Natural killer cell (primary cell): Measurements from ENCODE around the gene SAFB. TPM values are rescaled to one million over a fixed set of nuclear protein-coding genes. Genes with fewer than 3 reads are reported as not detected.
A peak's percentile ranks its signal among the peaks of the same experiment; 100 is the strongest.
"Not testable (repeated sequence)": the region's sequence is repeated elsewhere in the genome, so short reads cannot be mapped to it uniquely, and the experiment has no call there.

Experiments
- ATAC-seq, 3 donors: fragments of 150-1000 bp in 2 of 3; fragments of 200-7000 bp in 1 of 3; cut with Tn5 transposase; 1 replicate in 1 of 3; 2 replicates in 2 of 3; pipeline ENCODE4 v1.10.0; 2021; ENCODE audit warnings: mild to moderate bottlenecking in 2 of 3, moderate library complexity in 2 of 3
- DNase-seq, 2 donors: peaks; one replicate each; pipeline versions ENCODE4 v3.0.0 to v3.0.0-alpha.2; 2013 to 2021; ENCODE audit warnings: mixed read lengths in 1 of 2
- H3K27ac ChIP-seq: one replicate; pipeline ENCODE4 v1.5.1; 2013; ENCODE audit warnings: mild to moderate bottlenecking, low read length
- H3K27me3 ChIP-seq: one replicate; pipeline ENCODE4 v1.6.1; 2013; ENCODE audit warnings: low read length; ENCODE audit not compliant: control insufficient read depth, insufficient read depth
- H3K36me3 ChIP-seq: one replicate; pipeline ENCODE4 v1.6.1; 2013; ENCODE audit warnings: low read length; ENCODE audit not compliant: control insufficient read depth, insufficient read depth
- H3K4me1 ChIP-seq: one replicate; pipeline ENCODE4 v1.6.1; 2013; ENCODE audit warnings: low read length; ENCODE audit not compliant: control insufficient read depth, insufficient read depth
- H3K4me3 ChIP-seq: one replicate; pipeline ENCODE4 v1.5.1; 2013; ENCODE audit warnings: low read length
- H3K9me3 ChIP-seq: one replicate; pipeline ENCODE4 v1.6.1; 2013; ENCODE audit warnings: low read length; ENCODE audit not compliant: control insufficient read depth, insufficient read depth
- H3K27ac Mint-ChIP-seq, 2 donors: one replicate each; pipeline ENCODE4 v1.8.0; 2022; ENCODE audit warnings: mild to moderate bottlenecking in 2 of 2, mixed read lengths in 2 of 2, moderate library complexity in 1 of 2
- H3K27me3 Mint-ChIP-seq, 2 donors: one replicate each; pipeline ENCODE4 v1.8.0; 2022; ENCODE audit warnings: low read depth in 2 of 2, mixed read lengths in 2 of 2
- H3K36me3 Mint-ChIP-seq: one replicate; pipeline ENCODE4 v1.8.0; 2022; ENCODE audit warnings: mixed read lengths
- H3K4me1 Mint-ChIP-seq, 2 donors: one replicate each; pipeline ENCODE4 v1.8.0; 2022; ENCODE audit warnings: mixed read lengths in 2 of 2
- H3K4me3 Mint-ChIP-seq: one replicate; pipeline ENCODE4 v1.8.0; 2022; ENCODE audit warnings: mild to moderate bottlenecking, moderate library complexity, mixed read lengths
- H3K9me3 Mint-ChIP-seq, 2 donors: one replicate each; pipeline ENCODE4 v1.8.0; 2022; ENCODE audit warnings: mixed read lengths in 2 of 2
- WGBS: methylation state at CpG from one replicate; pipeline ENCODE4 v1.1.7; 2013; ENCODE audit warnings: missing lambda C conversion rate; ENCODE audit not compliant: insufficient coverage; 5-methylcytosine and 5-hydroxymethylcytosine counted together
- intact Hi-C: fragments of 100-400 bp; cut with micrococcal nuclease; formaldehyde crosslinking; loops from one replicate; pipeline ENCODE4 v1.14.2; 2022
- total RNA-seq, 4 donors: library from RNA; stranded (reverse); fragments of 120-200 nt in 1 of 4; gene quantifications; one replicate each; pipeline versions ENCODE4 v1.2.3 to v1.2.4, GENCODE V29; 2013 to 2022
- TF ChIP-seq, protein P1 (sequence below): fragments of 200-600 bp; IDR thresholded peaks from one replicate; pipeline ENCODE4 v1.8.0; 2022; ENCODE audit warnings: antibody characterized with exemption

The SAFB gene
- total RNA-seq, 3 donors from 2014 or later (not counting 1 experiment from before 2014, with no cell fraction given), result 195 to 229 (median 207) TPM

DNA sequence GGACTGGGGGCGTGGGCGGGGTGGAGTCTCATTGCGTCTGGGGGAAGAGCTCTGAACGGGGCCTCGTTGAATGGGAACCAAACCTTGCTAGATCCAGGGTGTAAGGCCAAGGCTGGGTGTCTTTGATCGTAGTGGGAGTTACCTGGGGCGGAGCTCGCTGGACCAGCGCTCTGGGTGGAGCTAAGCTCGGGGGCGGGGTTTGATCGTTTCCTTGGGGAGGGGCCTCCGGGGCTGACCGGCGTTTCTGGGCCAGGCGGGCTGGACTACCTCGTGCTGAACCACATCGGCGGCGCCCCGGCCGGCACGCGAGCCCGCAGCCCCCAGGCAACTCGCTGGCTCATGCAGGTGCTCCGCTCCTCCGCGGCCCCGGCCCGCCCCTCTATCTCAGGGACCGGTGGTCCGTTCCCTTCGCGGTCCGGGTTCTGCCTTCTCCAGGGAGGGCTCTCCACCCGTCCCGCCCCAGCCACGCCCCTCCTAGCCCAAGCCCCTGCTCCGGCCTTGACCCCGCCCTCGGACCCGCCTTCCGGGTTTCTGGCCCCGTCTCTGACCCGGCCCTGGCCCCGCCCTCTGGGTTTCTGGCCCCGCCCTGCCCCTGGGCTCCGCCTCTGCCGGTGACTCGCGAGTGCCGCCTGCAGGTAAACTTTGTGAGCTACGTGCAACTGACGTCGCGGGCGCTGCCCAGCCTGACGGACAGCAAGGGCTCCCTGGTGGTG is 63.9 kb downstream of the SAFB start:
- H3K4me1 Mint-ChIP-seq, result peaks cover 13 to 39% of the 10 kb centered on the region in 2 donors
- ATAC-seq, result peak; percentile 73 to 89 (median 78)
- Histone ChIP-seq H3K36me3 (peaks cover 1% of the 10 kb centered on the region), H3K27ac (peak overlapping the region; percentile 50), H3K9me3 (no peaks in the 10 kb centered on the region), H3K4me3 (peak overlapping the region; percentile 43), H3K4me1 (peaks cover 36% of the 10 kb centered on the region), H3K27me3 (no peaks in the 10 kb centered on the region)
- H3K27ac Mint-ChIP-seq, result peak overlapping the region; percentile 60 to 85
- DNase-seq, result peak; percentile 93 to 98
- no peaks in the 10 kb centered on the region for H3K36me3 Mint-ChIP-seq
- H3K27me3 Mint-ChIP-seq, result no peaks in the 10 kb centered on the region
- peak overlapping the region; percentile 86 for H3K4me3 Mint-ChIP-seq
- WGBS, result under 1% methylated on average over 59 of the region's 59 CpGs
- intact Hi-C loops, result no loop called here
- H3K9me3 Mint-ChIP-seq, result no peaks in the 10 kb centered on the region
- TF ChIP-seq, protein P1, sequence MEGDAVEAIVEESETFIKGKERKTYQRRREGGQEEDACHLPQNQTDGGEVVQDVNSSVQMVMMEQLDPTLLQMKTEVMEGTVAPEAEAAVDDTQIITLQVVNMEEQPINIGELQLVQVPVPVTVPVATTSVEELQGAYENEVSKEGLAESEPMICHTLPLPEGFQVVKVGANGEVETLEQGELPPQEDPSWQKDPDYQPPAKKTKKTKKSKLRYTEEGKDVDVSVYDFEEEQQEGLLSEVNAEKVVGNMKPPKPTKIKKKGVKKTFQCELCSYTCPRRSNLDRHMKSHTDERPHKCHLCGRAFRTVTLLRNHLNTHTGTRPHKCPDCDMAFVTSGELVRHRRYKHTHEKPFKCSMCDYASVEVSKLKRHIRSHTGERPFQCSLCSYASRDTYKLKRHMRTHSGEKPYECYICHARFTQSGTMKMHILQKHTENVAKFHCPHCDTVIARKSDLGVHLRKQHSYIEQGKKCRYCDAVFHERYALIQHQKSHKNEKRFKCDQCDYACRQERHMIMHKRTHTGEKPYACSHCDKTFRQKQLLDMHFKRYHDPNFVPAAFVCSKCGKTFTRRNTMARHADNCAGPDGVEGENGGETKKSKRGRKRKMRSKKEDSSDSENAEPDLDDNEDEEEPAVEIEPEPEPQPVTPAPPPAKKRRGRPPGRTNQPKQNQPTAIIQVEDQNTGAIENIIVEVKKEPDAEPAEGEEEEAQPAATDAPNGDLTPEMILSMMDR, result peak; percentile 84

DNA sequence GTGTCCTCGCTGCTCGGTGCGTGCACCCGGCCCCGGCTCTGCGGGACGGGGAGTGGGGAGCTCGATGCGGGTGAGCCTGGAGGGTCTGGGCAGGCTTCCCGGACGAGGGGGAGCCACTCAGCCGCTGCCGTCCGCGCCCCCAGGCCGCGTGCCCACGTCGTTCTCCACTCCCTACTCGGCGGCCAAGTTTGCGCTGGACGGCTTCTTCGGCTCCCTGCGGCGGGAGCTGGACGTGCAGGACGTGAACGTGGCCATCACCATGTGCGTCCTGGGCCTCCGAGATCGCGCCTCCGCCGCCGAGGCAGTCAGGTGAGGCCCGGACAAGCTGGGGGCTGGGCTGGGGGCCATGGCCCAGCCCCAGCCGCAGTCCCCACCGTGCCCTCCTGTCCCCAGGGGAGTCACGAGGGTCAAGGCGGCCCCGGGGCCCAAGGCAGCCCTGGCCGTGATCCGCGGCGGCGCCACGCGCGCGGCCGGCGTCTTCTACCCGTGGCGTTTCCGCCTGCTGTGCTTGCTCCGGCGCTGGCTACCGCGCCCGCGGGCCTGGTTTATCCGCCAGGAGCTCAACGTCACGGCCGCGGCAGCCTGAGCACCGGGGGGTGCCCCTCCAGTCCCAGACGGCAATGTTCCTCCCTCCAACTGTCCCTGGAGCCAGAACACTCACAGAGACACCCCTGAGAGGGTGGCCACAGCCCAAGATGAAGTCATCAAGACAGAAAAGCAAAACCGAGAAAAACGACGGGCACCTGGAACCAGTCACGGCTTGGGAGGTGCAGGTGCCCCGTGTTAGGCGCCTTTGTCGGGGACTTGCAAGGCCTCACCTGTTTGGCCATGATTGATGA is 64.7 kb downstream of the SAFB start:
- peak overlapping the region in 1 of 2 donors; percentile 85 for H3K27ac Mint-ChIP-seq
- Histone ChIP-seq H3K4me1 (peaks cover 39% of the 10 kb centered on the region), H3K36me3 (peaks cover 9% of the 10 kb centered on the region), H3K27ac (no peak overlapping the region), H3K9me3 (no peaks in the 10 kb centered on the region), H3K4me3 (peak overlapping the region; percentile 43), H3K27me3 (no peaks in the 10 kb centered on the region)
- H3K27me3 Mint-ChIP-seq, result no peaks in the 10 kb centered on the region
- no peaks in the 10 kb centered on the region for H3K36me3 Mint-ChIP-seq
- peak in 1 of 2 donors; percentile 30 for DNase-seq
- WGBS, result 64% methylated on average over 76 of the region's 76 CpGs
- H3K9me3 Mint-ChIP-seq, result no peaks in the 10 kb centered on the region
- H3K4me1 Mint-ChIP-seq, result peaks cover 13 to 35% of the 10 kb centered on the region in 2 donors
- TF ChIP-seq, protein P1, result peak; percentile 18
- peak overlapping the region; percentile 86 for H3K4me3 Mint-ChIP-seq
- ATAC-seq, result no peak
- intact Hi-C loops, result no loop called here

DNA sequence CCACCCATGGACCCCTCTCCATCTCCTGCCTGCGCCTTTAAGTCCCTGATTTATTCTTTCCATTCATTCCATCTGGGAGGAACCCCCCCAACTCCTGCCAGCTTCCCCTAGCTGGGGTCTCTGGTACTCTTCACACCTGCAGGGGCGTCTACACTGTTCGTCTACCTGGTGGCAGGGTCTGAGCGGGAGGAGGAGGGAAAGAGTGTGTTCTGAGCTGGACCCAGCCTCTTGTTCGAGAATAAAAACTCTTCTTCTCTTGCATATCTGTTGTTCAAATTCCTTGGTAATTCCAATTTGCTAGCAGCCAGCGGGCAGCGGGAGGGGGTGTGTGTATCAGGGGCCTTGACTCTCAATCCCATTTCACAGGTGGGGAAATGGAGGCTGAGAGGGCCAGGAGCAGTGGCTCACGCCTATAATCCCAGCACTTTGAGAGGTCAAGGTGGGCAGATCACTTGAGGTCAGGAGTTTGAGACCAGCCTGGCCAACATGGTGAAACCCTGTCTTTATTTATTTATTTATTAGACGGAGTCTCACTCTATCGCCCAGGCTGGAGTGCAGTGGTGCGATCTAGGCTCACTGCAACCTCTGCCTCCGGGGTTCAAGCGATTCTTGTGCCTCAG is 65.5 kb downstream of the SAFB start:
- H3K9me3 ChIP-seq, H3K27ac ChIP-seq, H3K27me3 Mint-ChIP-seq, H3K9me3 Mint-ChIP-seq, ATAC-seq, H3K4me3 ChIP-seq, H3K36me3 Mint-ChIP-seq, DNase-seq, intact Hi-C loops, H3K27me3 ChIP-seq, H3K27ac Mint-ChIP-seq: not testable (repeated sequence)
- H3K4me1 Mint-ChIP-seq, result peaks cover 13 to 43% of the 10 kb centered on the region in 2 donors
- Histone ChIP-seq H3K4me1 (peaks cover 39% of the 10 kb centered on the region), H3K36me3 (peaks cover 15% of the 10 kb centered on the region)
- peak overlapping the region; percentile 74 for H3K4me3 Mint-ChIP-seq
- WGBS, result 97% methylated on average over 13 of the region's 13 CpGs
